T-helper 2 cell treated with Interferon-gamma antibody and Interleukin-4, amounts not matched to agents 100 ng/mL and 5 ng/mL, for 36 hours (primary cell): Measurements from ENCODE around the gene ME1. TPM values are rescaled to one million over a fixed set of nuclear protein-coding genes. Genes with fewer than 3 reads are reported as not detected.

Source experiments
- intact Hi-C: fragments of 100-400 bp; cut with micrococcal nuclease; formaldehyde crosslinking; loops from one replicate; pipeline ENCODE4 v1.15.1; 2023
- total RNA-seq: library from RNA; stranded (reverse); gene quantifications from 2 replicates; pipeline ENCODE4 v1.2.3, GENCODE V29; 2022

The ME1 gene
- total RNA-seq, 1 donor from 2014 or later = not detected

- intact Hi-C loops = loop anchor here (1.0 to 10.0 kb wide), 5 partner anchors 22 to 1440 kb away; partner anchors contain the start of genes CYB5R4, DOP1A, IBTK and RIPPLY2
Measured at GRCh38 chr6:83192871-83193746, 237.7 kb downstream of the ME1 start, which contains the start of the genes PGM3 and RWDD2A. TSS of gene PGM3 (minus strand) at chr6:83193265. CDS start at chr6:83191012, 2,253 bp downstream. TSS of gene RWDD2A (plus strand) at chr6:83193357. CDS start at chr6:83194452, 1,095 bp downstream.

GRCh38 chr6:83192456-83192855, 238.4 kb downstream of the ME1 start:
- intact Hi-C loops = loop anchor here (2.0 to 10.0 kb wide), 3 partner anchors 662 to 1440 kb away; partner anchors contain the start of genes CYB5R4, IBTK, RIPPLY2 and TENT5A

DNA sequence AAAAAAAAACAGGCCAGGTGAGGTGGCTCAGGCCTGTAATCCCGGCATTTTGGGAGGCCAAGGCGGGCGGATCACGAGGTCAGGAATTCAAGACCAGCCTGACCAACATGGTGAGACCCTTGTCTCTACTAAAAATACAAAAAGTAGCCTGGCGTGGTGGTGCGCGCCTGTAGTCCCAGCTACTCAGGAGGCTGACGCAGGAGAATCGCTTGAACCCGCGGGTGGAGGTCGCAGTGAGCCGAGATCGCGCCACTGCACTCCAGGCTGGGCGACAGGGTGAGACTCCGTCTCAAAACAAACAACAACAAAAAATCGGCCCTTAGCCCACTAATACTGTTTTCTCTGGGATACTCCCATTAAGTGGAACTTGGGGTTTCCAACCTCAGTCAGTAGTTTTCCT, 238.9 kb downstream of the ME1 start:
- intact Hi-C loops = loop anchor here (2.0 to 10.0 kb wide), 3 partner anchors 663 to 1439 kb away; partner anchors contain the start of genes CYB5R4, IBTK, RIPPLY2 and TENT5A

DNA sequence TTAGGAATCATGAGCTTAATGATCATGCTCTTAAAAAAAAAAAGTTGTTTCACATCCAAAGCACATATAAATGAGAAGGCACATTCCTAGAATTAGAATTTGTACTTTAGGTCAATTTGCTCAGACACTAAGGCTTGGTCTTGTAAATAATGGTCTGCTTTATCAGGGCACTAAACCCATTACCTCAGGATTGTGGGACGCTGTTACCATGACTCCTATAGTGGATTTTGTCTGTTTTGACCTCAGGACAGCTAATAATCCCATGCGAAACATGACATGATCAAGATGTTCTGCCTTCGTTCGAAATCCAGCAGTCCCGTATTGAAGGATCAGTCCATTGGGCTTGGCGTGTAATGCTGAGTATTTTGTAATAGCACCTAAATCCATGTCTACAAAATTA, 240.2 kb downstream of the ME1 start:
- intact Hi-C loops = loop anchor here (10.0 kb wide), 1 partner anchor 664 kb away; the partner anchor contains the start of genes CYB5R4 and RIPPLY2

- intact Hi-C loops = no loop called here
Measured at GRCh38 chr6:83188501-83188900, 242.3 kb downstream of the ME1 start.

DNA sequence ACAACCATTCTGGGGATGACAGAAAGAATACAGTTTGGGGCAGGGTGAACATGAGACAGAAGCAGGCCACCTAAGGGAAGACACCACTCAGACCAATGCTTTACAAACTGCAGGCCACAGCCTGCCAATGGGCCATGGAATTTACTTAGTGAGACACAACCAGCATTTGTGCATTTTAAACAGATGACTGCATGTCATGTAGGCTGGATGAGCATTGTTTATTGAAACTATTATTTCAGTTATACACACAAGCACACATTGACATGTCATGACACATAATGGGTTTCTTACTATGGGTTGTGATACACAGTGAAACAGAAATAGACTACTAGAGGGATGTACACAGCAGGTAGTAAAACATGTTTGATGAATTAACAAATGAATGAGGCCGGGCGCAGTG, 245.8 kb downstream of the ME1 start:
- intact Hi-C loops = no loop called here

GRCh38 chr6:83183082-83183828, 247.6 kb downstream of the ME1 start:
- intact Hi-C loops = no loop called here

DNA sequence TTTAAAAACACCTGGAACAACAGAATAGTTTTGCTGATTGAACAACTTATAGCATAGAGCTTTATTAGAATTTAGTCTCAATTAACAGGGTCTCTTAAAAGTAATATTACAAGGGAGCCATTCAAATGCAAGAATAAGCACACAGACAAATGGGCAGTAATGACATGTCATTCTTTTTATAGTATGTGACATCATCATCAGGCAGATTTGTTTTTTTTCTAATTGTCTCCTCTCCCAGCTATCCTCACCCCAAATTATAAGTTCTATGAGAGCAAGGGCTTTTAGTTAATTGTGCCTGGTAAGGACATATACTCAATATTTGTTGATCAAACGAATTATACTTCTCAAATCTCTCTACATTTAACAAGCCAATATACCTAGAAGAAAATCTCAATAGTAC, 248.7 kb downstream of the ME1 start:
- intact Hi-C loops = no loop called here

GRCh38 chr6:83180426-83180950, 250.4 kb downstream of the ME1 start:
- intact Hi-C loops = no loop called here

GRCh38 chr6:83176246-83176645, 254.6 kb downstream of the ME1 start:
- intact Hi-C loops = no loop called here

GRCh38 chr6:83169511-83169910, 261.3 kb downstream of the ME1 start:
- intact Hi-C loops = no loop called here

DNA sequence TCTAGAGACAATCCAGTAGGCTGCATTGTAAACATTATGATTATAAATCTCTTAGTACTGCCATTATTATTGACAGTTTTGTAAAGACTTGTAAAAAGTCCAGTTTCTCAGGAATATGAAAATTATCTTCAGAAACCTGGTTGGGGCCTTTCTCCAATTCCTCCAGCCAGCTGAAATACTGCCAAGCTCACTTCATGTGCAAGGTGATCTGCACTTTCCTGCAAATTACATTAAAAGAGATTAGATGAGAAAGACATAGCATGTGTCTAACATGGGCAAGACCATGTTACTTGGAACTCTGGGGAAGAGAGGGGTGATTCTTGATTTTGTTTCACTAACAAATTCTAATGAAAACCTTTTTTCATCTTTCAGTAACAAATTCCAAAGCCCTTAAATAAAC, 261.7 kb downstream of the ME1 start:
- intact Hi-C loops = no loop called here

GRCh38 chr6:83168556-83168955, 262.3 kb downstream of the ME1 start:
- intact Hi-C loops = no loop called here

DNA sequence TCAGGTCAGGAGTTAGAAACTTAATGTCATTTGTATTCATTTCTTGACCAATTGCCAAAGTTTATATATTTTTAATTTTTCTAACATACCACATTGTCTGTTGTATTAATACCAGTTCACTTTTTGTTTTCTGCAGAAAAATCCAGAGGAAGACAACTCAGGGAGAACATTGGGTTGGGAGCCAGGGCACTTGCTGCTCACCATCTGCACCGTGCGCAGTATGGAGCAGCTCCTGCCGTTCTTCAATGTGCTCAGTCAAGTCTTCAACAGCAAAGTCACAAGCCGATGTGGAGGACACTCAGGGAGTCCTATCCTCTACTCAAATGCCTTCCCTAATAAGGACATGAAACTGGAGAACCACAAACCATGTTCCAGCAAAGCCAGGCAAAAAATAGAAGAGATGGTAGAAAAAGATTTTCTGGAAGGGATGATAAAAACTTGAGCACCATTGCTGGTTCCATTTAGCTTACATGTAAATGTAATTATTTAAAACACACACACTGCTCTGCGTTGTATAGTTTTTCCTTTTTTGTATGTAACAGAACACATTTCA, 263.0 kb downstream of the ME1 start:
- intact Hi-C loops = no loop called here

Other genes starting within 250 kb of the ME1 start
- 18.3 and 19.9 TPM in 2 replicates for gene PGM3, start 237.8 kb downstream of the ME1 start, total RNA-seq
- gene RWDD2A, start 237.7 kb downstream of the ME1 start, total RNA-seq = 1.3 and 1.5 TPM in 2 replicates
- gene PRSS35, start 81.5 kb upstream of the ME1 start, total RNA-seq = not detected in 2 replicates